ENCODE data around the gene FUT8. TPM values are rescaled to one million over a fixed set of nuclear protein-coding genes. Genes with fewer than 3 reads are reported as not detected.

FUT8 gene
- polyA plus RNA-seq, 4 donors: 16.0 to 25.0 (median 23.7) TPM

- DNase-seq (ENCODE audit: low read depth in 4 of 4, low spot score in 3 of 4): no peak
Observed at GRCh38 chr14:65750906-65751305, 338.4 kb downstream of the FUT8 start.

GRCh38 chr14:65751510-65751909, 339.0 kb downstream of the FUT8 start:
- no peak for DNase-seq (ENCODE audit: low read depth in 4 of 4, low spot score in 3 of 4)

GRCh38 chr14:65753061-65753460, 340.5 kb downstream of the FUT8 start:
- no peak for DNase-seq (ENCODE audit: low read depth in 4 of 4, low spot score in 3 of 4)

GRCh38 chr14:65755331-65755730, 342.8 kb downstream of the FUT8 start:
- no peak for DNase-seq (ENCODE audit: low read depth in 4 of 4, low spot score in 3 of 4)

GRCh38 chr14:65756880-65757279, 344.4 kb downstream of the FUT8 start:
- no peak for DNase-seq (ENCODE audit: low read depth in 4 of 4, low spot score in 3 of 4)

GRCh38 chr14:65769151-65769550, 356.6 kb downstream of the FUT8 start:
- DNase-seq (ENCODE audit: low read depth in 4 of 4, low spot score in 3 of 4): no peak

GRCh38 chr14:65770681-65771080, 358.2 kb downstream of the FUT8 start:
- no peak for DNase-seq (ENCODE audit: low read depth in 4 of 4, low spot score in 3 of 4)

GRCh38 chr14:65771271-65771670, 358.7 kb downstream of the FUT8 start:
- DNase-seq (ENCODE audit: low read depth in 4 of 4, low spot score in 3 of 4): no peak

GRCh38 chr14:65772466-65772865, 359.9 kb downstream of the FUT8 start:
- no peak for DNase-seq (ENCODE audit: low read depth in 4 of 4, low spot score in 3 of 4)

- DNase-seq (ENCODE audit: low read depth in 4 of 4, low spot score in 3 of 4): no peak
Observed at GRCh38 chr14:65772921-65773574, 360.5 kb downstream of the FUT8 start.

GRCh38 chr14:65774041-65774440, 361.5 kb downstream of the FUT8 start:
- DNase-seq (ENCODE audit: low read depth in 4 of 4, low spot score in 3 of 4): no peak

GRCh38 chr14:65776193-65776852, 363.8 kb downstream of the FUT8 start:
- no peak for DNase-seq (ENCODE audit: low read depth in 4 of 4, low spot score in 3 of 4)

GRCh38 chr14:65780566-65780965, 368.0 kb downstream of the FUT8 start:
- no peak for DNase-seq (ENCODE audit: low read depth in 4 of 4, low spot score in 3 of 4)

- no peak for DNase-seq (ENCODE audit: low read depth in 4 of 4, low spot score in 3 of 4)
Observed at GRCh38 chr14:65783101-65783500, 370.6 kb downstream of the FUT8 start.

- no peak for DNase-seq (ENCODE audit: low read depth in 4 of 4, low spot score in 3 of 4)
Observed at GRCh38 chr14:65783576-65783975, 371.0 kb downstream of the FUT8 start.

- DNase-seq (ENCODE audit: low read depth in 4 of 4, low spot score in 3 of 4): no peak
Observed at GRCh38 chr14:65784574-65784973, 372.0 kb downstream of the FUT8 start.

- DNase-seq (ENCODE audit: low read depth in 4 of 4, low spot score in 3 of 4): no peak
Observed at GRCh38 chr14:65787461-65787860, 374.9 kb downstream of the FUT8 start.

GRCh38 chr14:65788876-65789275, 376.3 kb downstream of the FUT8 start:
- DNase-seq (ENCODE audit: low read depth in 4 of 4, low spot score in 3 of 4): no peak

GRCh38 chr14:65789363-65789762, 376.8 kb downstream of the FUT8 start:
- DNase-seq (ENCODE audit: low read depth in 4 of 4, low spot score in 3 of 4): no peak

- DNase-seq (ENCODE audit: low read depth in 4 of 4, low spot score in 3 of 4): no peak
Observed at GRCh38 chr14:65790172-65790815, 377.8 kb downstream of the FUT8 start.

GRCh38 chr14:65791191-65791981, 378.9 kb downstream of the FUT8 start:
- DNase-seq (ENCODE audit: low read depth in 4 of 4, low spot score in 3 of 4): no peak
